NCI-H1417 treated with DMSO at 0.1 percent for 48 hours (cell line): Measurements from ENCODE around the gene HTT.
"Not testable (repeated sequence)": the region's sequence is repeated elsewhere in the genome, so short reads cannot be mapped to it uniquely, and the experiment has no call there.

Experiments
- DNase-seq: peaks from one replicate; lab custom pipeline; 2025; lab: John Stamatoyannopoulos, UW

The HTT gene

DNA sequence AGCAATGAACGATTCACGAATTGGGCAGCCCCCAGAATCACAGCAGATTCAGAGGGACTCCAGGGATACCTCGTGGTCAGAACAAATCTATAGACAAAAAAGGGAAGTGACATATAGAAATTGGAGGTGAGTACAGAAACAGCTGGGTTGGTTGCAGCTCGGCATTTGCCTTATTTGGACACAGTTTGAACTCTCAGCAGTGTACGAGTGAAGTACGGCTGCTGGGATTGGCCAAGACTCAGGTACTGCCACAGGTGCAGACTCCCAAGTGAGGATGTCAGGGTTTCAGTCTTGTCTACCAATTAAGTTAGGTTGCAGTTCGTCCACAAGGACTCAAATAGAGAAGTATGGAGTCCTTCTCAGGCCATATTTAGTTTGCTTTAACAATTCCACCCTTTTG is 28.3 kb upstream of the HTT start:
- DNase-seq = no peak

DNA sequence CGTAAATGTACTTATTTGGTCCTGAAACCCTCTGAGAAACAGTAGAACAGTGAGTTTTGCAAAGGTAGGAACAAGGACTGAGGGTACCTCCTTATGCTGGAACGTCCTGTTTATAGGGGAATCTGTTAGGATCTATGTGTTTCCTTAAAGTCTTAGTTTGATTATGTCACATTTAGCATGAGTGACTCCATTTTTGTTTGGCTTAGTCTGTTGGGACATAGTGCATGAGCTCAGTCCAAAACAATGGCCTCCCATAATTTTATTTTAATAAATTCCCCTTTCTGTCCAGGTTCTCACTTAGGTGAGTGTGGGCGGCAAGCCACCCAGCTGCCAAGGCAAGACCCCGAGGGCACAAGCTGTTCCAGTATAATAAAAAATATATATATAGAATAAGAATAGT is 27.9 kb upstream of the HTT start:
- DNase-seq = no peak

DNA sequence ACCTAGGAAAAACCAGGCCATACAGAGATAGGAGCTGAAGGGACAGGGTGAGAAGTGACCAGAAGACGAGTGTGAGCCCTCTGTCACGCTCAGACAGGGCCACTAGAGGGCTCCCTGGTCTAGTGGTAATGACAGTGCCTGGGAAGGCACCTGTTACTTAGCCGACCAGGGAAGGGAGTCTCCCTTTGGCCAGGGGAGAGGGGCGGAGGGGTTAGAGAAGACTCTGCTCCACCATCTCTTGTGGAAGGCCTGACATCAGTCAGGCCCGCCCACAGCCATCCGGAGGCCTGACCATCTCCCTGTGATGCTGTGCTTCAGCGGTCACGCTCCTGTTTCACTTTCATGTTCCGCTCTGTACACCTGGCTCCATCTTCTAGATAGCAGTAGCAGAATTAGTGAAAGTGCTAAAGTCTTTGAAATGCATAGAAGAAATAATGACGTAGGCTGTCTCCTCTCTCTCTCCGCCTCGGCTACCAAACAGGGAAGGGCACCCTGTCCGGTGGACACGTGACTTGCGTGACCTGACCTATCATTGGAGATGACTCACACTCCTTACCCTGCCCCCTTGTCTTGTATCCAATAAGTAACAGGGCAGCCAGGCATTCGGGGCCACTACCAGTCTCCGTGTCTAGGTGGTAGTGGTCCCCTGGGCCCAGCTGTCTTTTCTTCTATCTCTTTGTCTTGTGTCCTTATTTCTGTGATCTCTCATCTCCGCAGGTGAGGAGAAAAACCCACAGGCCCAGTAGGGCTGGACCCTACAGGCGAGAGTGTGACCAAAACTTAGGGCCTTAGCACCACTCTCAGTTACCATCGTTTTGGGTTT is 26.8 kb upstream of the HTT start:
- DNase-seq = no peak

DNA sequence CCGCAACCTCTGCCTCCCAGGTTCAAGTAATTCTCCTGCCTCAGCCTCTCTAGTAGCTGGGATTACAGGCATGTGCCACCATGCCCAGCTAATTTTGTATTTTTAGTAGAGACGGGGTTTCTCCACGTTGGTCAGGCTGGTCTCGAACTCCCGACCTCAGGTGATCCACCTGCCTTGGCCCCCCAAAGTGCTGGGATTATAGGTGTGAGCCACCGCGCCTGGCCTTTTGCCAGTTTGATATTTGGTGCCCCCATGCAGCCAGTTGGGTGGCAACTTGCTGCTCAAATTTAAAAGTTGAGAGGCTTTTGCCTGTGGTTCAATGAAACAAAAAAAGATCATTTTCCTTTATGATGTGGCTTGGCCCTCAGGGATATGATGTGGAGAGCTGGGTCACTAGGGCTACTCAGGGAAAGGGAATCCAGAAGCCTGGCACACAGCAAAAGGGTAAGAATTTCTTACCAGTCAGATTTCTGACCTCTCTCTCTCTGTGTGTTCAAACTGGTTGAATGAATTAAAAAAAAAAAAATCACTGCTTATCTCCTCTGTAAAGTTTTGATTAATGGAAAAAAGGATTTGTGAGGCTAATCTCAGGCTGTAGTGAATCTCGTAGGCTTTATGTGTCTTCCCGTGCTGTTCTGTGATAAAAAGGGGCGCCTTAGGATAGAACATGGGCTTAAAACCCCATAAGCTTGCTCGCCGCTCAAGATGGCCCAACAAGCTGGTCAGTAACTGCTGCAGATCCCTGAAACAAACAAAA is 23.2 kb upstream of the HTT start:
- DNase-seq = not testable (repeated sequence)

DNA sequence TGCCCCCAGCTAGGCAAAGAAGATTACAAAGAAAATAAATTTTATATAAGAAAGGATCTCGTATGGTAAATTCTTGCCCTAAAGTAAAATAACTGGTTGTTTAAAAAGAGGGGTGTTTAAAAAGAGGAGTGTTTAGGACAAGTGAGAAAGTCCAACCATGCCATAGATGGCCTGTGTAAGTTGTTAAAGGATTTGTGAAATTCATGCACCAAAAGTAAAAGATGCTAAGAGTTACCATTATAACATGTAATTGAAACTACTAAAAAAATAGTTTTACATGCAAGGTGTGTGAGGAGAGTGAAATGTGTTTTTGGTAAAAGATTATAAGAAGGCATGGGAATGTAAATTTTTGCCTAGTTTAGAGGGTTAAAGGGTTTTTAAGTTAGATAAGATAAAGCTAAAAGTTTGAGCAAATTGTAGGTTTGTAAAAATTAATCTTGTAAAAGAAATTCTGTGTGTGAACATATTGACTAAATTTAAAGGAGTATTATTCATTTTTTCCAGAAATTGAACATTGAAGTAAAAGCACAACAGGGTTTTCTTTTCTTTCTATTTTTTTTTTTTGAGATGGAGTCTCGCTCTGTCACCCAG is 20.2 kb upstream of the HTT start:
- DNase-seq = no peak

DNA sequence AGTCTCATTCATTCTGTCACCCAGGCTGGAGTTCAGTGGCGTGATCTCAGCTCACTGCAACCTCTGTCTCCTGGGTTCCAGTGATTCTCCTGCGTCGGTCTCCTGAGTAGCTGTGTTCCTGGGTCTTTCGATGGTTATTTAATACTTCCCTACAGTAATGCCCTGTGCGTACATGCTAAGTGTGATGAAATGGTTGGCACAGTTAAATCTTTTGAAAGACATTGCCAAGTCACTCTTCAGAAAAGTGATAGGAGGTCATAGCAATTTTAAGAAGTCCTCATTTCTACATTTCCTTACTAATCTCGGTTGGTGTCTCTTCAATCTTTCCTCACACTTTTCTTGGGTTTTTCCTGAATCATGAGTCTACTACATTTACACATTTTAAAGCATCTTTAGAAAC is 14.5 kb upstream of the HTT start:
- no peak for DNase-seq

DNA sequence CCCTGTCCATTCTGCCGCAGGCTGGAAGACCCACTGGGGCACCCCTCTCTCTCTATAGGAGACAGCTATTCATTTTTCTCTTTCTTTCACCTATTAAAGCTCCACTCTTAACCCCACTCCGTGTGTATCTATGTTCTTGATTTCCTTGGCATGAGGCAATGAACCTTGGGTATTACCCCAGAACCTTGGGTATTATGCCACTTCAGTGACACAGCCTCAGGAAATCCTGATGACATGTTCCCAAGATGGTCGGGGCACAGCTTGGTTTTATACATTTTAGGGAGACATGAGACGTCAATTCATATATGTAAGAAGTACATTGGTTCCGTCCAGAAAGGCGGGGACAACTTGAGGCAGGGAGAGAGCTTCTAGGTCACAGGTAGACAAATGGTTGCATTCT is 13.5 kb upstream of the HTT start:
- DNase-seq = no peak

DNA sequence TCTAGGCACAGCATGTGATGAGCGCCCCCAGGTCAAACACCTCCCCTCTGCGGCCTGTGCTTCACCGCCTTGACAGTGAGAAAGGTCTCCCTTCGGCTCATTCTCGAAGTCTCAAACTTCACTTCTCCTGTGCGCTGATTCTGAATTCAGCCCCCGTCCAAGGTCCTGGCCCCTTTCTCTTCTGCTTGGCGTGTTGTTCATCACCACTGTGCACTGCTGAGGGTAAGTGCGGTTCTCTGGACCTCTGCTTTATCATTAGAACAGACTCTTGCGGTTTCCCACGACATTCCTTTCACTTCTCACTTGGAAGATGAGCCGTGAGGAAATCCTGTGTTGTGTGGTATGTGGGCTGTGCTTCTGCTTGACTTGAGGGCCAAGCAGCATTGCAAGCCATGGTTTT is 12.0 kb upstream of the HTT start:
- no peak for DNase-seq

DNA sequence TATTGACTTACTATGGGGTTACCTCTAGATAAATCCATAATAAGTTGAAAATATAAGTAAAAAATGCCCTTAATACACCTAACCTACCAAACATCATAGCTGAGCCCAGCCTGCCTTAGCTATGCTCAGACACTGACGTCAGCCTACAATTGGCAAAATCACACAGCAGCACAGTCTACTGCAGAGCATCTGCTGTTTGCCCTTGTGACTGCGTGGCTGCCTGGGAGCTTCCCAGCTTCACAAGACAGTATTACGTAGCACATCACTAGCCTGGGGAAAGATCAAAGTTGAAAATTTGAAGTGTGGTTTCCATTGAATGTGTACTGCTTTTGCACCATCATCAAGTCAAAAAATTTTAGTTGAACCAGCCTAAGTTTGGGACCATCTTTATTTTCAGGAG is 8.9 kb upstream of the HTT start:
- no peak for DNase-seq

DNA sequence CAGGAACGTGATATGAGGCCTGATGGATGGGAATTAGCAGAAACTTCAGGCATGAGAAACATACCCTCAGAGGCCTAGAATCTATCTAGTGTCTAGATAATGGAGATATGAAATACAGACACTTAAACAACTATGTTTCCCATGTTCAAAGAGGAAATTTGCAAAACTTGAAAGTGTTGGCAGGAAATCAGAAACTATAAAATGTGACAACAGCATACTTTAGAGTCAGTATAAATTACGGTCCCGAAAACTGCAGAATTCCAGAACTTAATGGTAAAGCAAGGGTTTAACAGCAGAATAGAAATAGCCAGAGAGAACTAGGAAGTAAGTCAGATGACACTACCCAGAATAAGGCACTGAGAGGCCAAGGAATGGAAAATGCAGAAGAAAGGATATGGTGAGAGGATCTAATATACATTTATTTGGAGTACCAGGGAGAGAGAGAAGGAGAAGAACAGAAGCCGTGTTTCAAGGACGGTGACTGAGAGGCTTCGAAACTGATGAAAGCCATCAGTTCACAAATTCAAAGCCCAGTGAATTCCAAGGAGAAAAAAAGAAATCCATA is 7.6 kb upstream of the HTT start:
- DNase-seq = no peak

DNA sequence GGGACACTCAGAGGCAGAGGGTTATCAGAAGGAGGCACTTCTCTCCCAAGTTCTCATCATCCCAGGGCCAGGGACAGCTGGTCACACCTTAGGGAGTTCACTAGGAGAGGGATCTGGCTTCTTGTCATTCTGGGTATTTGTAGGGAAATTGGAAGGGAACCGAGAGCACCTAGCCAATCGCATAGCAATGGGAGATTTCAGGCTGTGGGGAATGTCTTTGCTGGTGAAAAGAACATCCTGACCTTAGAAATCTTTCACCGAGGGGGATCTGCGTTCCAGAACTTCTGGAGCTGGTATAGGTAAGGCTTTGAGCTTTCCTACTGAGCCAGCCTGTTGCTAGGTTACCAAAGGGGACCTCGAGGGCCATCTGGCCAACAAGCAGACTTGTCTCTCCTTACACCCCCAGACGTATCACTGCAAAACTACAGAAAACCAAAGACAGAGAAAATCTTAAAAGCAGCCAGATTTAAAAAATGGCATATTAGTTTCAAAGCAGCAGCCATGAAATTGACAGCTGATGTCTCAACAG is 6.9 kb upstream of the HTT start:
- DNase-seq = no peak

DNA sequence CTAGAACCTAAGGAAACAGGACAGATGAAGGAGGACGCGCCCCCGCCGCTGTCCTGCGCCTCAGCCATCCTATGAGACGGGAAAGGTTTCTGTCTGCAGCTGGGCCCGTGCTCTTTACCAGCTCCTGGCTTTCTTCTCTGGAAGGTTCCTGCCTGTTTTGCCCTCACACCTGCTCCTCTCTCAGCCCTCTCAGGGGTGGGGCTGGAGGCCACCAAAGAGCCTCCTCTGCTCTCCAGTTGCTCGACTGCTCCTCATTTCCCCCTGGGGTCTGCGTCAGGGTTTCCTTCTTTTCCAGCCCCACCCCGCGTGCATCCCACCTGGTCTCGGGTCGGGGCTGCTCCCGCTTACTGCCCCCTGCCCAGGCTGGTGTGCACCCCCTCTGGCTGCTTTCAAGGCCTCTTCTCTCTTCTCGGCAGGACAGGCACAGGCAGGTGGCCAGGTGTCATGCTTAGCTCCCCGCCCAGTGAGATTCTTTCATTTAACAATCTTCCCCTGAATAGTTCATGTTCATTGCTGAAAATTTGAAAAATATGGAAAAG is 4.8 kb upstream of the HTT start:
- no peak for DNase-seq

DNA sequence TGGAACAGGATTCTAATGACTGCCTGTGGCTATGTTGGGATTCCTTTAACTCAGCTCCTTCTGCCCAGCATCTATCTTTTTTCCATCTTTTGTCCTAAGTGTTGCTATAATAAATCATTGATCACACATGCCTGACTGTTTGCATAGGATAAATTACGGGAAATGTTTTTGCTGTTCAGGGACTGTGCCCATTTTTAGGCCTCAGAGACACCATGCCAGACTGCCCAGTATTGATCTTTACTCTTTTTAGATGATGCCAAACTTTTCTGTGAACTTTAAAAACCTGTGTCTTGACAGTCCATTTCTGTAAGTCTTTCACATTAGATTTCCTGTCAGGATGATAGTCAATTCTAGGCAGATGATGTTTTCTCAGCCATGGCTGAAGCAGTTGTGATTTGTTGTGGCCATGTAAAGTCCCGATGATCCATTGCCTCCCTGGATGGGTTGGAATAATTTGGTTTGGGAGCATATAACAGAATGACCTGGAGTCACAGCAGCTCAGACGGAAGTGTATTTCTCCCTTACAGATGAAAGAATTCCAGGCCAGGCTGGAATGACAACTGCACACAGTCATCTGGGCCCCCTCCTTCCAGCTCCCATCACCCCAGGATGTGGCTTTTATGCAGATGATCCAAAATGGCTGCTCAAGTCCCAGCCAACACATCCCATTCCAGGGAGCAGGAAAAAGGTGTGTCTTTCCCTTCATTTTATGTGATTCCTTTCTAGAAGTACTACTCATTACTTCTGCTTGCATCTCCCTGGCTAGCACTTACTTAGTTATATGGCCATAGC is 3.6 kb upstream of the HTT start:
- no peak for DNase-seq

DNA sequence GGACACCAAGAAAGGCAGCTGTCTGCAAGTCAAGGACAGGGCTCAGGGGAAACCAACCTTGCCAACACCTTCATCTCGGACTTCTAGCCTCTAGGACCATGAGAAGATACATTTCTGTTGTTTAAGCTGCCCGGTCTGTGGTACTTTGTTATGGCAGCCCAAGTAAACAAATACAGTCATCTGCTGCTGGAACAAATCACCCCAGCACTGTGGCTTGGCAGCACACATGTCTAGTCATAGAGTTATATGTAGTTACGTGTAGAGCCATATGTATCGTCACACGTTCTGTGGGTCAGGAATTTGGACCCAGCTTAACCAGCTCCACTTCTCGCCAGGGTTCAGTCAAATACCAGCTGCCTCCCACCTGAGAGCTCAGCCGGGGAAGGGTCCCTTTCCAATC is 2.7 kb upstream of the HTT start:
- DNase-seq = no peak

DNA sequence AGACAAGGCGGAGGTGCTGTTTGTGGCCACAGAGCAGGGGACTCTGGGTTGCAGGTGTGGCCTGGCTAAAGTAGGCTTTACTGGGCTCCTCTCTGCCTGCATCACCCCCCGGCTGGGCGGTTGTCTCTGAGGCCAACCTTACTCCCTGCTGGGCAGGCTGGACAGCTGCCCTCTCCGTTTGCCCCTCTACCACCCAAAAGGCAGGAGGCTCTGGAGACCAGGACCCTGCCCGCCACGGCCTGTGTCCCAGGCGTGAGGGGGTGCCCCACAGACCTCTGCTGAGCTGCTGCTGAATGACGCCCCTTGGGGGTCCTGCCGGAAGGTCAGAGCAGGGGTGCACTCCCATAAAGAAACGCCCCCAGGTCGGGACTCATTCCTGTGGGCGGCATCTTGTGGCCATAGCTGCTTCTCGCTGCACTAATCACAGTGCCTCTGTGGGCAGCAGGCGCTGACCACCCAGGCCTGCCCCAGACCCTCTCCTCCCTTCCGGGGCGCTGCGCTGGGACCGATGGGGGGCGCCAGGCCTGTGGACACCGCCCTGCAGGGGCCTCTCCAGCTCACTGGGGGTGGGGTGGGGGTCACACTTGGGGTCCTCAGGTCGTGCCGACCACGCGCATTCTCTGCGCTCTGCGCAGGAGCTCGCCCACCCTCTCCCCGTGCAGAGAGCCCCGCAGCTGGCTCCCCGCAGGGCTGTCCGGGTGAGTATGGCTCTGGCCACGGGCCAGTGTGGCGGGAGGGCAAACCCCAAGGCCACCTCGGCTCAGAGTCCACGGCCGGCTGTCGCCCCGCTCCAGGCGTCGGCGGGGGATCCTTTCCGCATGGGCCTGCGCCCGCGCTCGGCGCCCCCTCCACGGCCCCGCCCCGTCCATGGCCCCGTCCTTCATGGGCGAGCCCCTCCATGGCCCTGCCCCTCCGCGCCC is 1.1 kb upstream of the HTT start:
- DNase-seq = no peak

DNA sequence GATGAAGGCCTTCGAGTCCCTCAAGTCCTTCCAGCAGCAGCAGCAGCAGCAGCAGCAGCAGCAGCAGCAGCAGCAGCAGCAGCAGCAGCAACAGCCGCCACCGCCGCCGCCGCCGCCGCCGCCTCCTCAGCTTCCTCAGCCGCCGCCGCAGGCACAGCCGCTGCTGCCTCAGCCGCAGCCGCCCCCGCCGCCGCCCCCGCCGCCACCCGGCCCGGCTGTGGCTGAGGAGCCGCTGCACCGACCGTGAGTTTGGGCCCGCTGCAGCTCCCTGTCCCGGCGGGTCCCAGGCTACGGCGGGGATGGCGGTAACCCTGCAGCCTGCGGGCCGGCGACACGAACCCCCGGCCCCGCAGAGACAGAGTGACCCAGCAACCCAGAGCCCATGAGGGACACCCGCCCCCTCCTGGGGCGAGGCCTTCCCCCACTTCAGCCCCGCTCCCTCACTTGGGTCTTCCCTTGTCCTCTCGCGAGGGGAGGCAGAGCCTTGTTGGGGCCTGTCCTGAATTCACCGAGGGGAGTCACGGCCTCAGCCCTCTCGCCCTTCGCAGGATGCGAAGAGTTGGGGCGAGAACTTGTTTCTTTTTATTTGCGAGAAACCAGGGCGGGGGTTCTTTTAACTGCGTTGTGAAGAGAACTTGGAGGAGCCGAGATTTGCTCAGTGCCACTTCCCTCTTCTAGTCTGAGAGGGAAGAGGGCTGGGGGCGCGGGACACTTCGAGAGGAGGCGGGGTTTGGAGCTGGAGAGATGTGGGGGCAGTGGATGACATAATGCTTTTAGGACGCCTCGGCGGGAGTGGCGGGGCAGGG is 568 bp downstream of the HTT start:
- no peak for DNase-seq

DNA sequence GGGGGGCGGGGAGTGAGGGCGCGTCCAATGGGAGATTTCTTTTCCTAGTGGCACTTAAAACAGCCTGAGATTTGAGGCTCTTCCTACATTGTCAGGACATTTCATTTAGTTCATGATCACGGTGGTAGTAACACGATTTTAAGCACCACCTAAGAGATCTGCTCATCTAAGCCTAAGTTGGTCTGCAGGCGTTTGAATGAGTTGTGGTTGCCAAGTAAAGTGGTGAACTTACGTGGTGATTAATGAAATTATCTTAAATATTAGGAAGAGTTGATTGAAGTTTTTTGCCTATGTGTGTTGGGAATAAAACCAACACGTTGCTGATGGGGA is 1.1 kb downstream of the HTT start:
- DNase-seq = no peak

DNA sequence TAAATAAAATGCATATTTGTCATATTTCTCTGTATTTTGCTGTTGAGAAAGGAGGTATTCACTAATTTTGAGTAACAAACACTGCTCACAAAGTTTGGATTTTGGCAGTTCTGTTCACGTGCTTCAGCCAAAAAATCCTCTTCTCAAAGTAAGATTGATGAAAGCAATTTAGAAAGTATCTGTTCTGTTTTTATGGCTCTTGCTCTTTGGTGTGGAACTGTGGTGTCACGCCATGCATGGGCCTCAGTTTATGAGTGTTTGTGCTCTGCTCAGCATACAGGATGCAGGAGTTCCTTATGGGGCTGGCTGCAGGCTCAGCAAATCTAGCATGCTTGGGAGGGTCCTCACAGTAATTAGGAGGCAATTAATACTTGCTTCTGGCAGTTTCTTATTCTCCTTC is 3.3 kb downstream of the HTT start:
- DNase-seq = no peak

DNA sequence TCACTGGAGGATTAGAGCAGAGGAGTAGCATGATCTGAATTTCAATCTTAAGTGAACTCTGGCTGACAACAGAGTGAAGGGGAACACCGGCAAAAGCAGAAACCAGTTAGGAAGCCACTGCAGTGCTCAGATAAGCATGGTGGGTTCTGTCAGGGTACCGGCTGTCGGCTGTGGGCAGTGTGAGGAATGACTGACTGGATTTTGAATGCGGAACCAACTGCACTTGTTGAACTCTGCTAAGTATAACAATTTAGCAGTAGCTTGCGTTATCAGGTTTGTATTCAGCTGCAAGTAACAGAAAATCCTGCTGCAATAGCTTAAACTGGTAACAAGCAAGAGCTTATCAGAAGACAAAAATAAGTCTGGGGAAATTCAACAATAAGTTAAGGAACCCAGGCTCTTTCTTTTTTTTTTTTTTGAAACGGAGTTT is 5.2 kb downstream of the HTT start:
- no peak for DNase-seq
